Adrenal gland (tissue), 5 donors: ENCODE results near the gene LRP2BP.

Source experiments
- POLR2A ChIP-seq, 2 donors: fragments of 450-650 bp; IDR thresholded peaks; one replicate each; pipeline ENCODE4 v1.6.1; 2017; ENCODE audit warnings: antibody characterized with exemption in 2 of 2, mild to moderate bottlenecking in 2 of 2, moderate library complexity in 1 of 2
- TF ChIP-seq, protein P1 (sequence below), 6 experiments: fragments of 450-650 bp in 4 of 6; fragments of 200-600 bp in 2 of 6; sonication (generic) in 1 of 6; IDR thresholded peaks; 1 replicate in 5 of 6; 2 replicates in 1 of 6; pipeline versions ENCODE4 v1.5.1 to v1.8.0; 2016 to 2021; ENCODE audit warnings: antibody characterized with exemption in 6 of 6, mild to moderate bottlenecking in 2 of 6, moderate library complexity in 1 of 6
- donor health status: DM: no; HTN: no; CAD: no.

DNA sequence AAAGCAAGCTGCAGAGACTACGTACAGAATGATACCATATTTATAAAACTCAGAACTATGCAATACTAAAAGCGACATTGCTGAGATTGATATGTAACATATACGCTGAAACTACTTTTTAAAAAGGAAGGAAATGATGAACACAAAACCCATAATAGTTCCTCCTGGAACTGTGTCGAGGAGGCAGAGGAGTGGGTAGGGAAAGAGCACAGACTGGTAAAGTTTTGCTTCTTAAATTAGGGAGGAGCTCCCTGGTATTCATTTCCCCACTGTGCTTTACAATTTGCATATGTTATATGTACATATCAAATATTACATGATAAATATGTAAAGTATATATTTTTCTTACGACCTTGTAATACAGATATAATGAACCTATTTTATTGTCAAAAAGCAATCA, 16.1 kb upstream of the LRP2BP start:
- TF ChIP-seq, protein P1, sequence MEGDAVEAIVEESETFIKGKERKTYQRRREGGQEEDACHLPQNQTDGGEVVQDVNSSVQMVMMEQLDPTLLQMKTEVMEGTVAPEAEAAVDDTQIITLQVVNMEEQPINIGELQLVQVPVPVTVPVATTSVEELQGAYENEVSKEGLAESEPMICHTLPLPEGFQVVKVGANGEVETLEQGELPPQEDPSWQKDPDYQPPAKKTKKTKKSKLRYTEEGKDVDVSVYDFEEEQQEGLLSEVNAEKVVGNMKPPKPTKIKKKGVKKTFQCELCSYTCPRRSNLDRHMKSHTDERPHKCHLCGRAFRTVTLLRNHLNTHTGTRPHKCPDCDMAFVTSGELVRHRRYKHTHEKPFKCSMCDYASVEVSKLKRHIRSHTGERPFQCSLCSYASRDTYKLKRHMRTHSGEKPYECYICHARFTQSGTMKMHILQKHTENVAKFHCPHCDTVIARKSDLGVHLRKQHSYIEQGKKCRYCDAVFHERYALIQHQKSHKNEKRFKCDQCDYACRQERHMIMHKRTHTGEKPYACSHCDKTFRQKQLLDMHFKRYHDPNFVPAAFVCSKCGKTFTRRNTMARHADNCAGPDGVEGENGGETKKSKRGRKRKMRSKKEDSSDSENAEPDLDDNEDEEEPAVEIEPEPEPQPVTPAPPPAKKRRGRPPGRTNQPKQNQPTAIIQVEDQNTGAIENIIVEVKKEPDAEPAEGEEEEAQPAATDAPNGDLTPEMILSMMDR (IDR thresholded peaks at IDR 0.05): no peak
- TF ChIP-seq POLR2A (IDR thresholded peaks at IDR 0.05): no peak
